TTC549 (cell line): ENCODE data around the gene GMNN.
"Not testable (repeated sequence)": the region's sequence is repeated elsewhere in the genome, so short reads cannot be mapped to it uniquely, and the experiment has no call there.

Source experiments
- FAIRE-seq: peaks from 2 replicates; lab custom pipeline; 2012; peaks lifted over from hg19 to GRCh38; lab: Jason Lieb, UNC

The GMNN gene

GRCh38 chr6:24761851-24762250, 12.9 kb upstream of the GMNN start:
- no peak for FAIRE-seq

- FAIRE-seq = no peak
Measured at GRCh38 chr6:24763578-24763977, 11.2 kb upstream of the GMNN start.

- FAIRE-seq = not testable (repeated sequence)
Measured at GRCh38 chr6:24764833-24765828, 9.6 kb upstream of the GMNN start.

GRCh38 chr6:24765968-24766367, 8.8 kb upstream of the GMNN start:
- not testable (repeated sequence) for FAIRE-seq

- no peak for FAIRE-seq
Measured at GRCh38 chr6:24766680-24767462, 7.9 kb upstream of the GMNN start.

GRCh38 chr6:24768361-24768760, 6.4 kb upstream of the GMNN start:
- no peak for FAIRE-seq

GRCh38 chr6:24775520-24776058, 852 bp downstream of the GMNN start:
- no peak for FAIRE-seq

GRCh38 chr6:24777227-24777626, 2.5 kb downstream of the GMNN start:
- FAIRE-seq = no peak

GRCh38 chr6:24778121-24778520, 3.4 kb downstream of the GMNN start:
- no peak for FAIRE-seq

GRCh38 chr6:24778878-24779277, 4.1 kb downstream of the GMNN start:
- no peak for FAIRE-seq

- FAIRE-seq = no peak
Measured at GRCh38 chr6:24779416-24780016, 4.8 kb downstream of the GMNN start.

GRCh38 chr6:24780206-24780605, 5.5 kb downstream of the GMNN start:
- FAIRE-seq = no peak

- FAIRE-seq = no peak
Measured at GRCh38 chr6:24788031-24788665, 13.4 kb downstream of the GMNN start.

- FAIRE-seq = no peak
Measured at GRCh38 chr6:24795106-24795505, 20.4 kb downstream of the GMNN start.

GRCh38 chr6:24796616-24797290, 22.0 kb downstream of the GMNN start:
- FAIRE-seq = no peak

- FAIRE-seq = no peak
Measured at GRCh38 chr6:24797596-24798216, 23.0 kb downstream of the GMNN start.

GRCh38 chr6:24798740-24799540, 24.2 kb downstream of the GMNN start, which contains the start of gene ARMH2:
Gene ARMH2, minus strand, starts transcription at chr6:24798917. Its CDS starts 60 bp downstream, at chr6:24798857.
- no peak for FAIRE-seq

GRCh38 chr6:24799541-24799915, 24.8 kb downstream of the GMNN start:
- FAIRE-seq = no peak

GRCh38 chr6:24802271-24803059, 27.7 kb downstream of the GMNN start:
- no peak for FAIRE-seq
